Large intestine (tissue), 3 donors: ENCODE measurements around the gene ANKS1A. TPM values are rescaled to one million over a fixed set of nuclear protein-coding genes. Genes with fewer than 3 reads are reported as not detected.
"Not testable (repeated sequence)": the region's sequence is repeated elsewhere in the genome, so short reads cannot be mapped to it uniquely, and the experiment has no call there.

Experiments
- DNase-seq, 2 donors: peaks; one replicate each; pipeline versions ENCODE4 v3.0.0 to v3.0.0-alpha.2; 2013
- H3K27ac ChIP-seq: one replicate; pipeline ENCODE4 v1.5.1; 2013; ENCODE audit warnings: low read length
- H3K27me3 ChIP-seq: 2 replicates; pipeline ENCODE4 v1.6.1; 2013; ENCODE audit warnings: low read length; ENCODE audit not compliant: control insufficient read depth, insufficient read depth
- H3K36me3 ChIP-seq: 2 replicates; pipeline ENCODE4 v1.6.1; 2013; ENCODE audit warnings: low read length; ENCODE audit not compliant: control insufficient read depth, insufficient read depth
- H3K4me1 ChIP-seq: one replicate; pipeline ENCODE4 v1.6.1; 2013; ENCODE audit warnings: low read length; ENCODE audit not compliant: control insufficient read depth, insufficient read depth
- H3K4me3 ChIP-seq: one replicate; pipeline ENCODE4 v1.5.1; 2013; ENCODE audit warnings: low read length
- H3K9me3 ChIP-seq: one replicate; pipeline ENCODE4 v1.6.1; 2013; ENCODE audit warnings: mild to moderate bottlenecking, low read depth, low read length, moderate library complexity; ENCODE audit not compliant: control insufficient read depth
- WGBS: methylation state at CpG from one replicate; pipeline ENCODE4 v1.1.5; 2013; ENCODE audit warnings: low lambda C conversion rate; ENCODE audit not compliant: insufficient coverage; 5-methylcytosine and 5-hydroxymethylcytosine counted together
- polyA plus RNA-seq: library from polyadenylated mRNA; unstranded; fragments of 120-200 nt; gene quantifications from one replicate; pipeline ENCODE4 v1.2.1, GENCODE V29; 2013

The ANKS1A gene
- polyA plus RNA-seq, 1 donor = 26.5 TPM

GRCh38 chr6:34877869-34878485, 11.1 kb upstream of the ANKS1A start:
- Histone ChIP-seq H3K36me3 (peaks cover 43% of the 10 kb centered on the region), H3K9me3 (no peaks in the 10 kb centered on the region), H3K4me1 (peaks cover 16% of the 10 kb centered on the region), H3K27me3 (no peaks in the 10 kb centered on the region), H3K27ac (no peak overlapping the region), H3K4me3 (no peak overlapping the region)
- WGBS = no CpG with 5 or more reads among the region's 5 CpGs
- DNase-seq = no peak

DNA sequence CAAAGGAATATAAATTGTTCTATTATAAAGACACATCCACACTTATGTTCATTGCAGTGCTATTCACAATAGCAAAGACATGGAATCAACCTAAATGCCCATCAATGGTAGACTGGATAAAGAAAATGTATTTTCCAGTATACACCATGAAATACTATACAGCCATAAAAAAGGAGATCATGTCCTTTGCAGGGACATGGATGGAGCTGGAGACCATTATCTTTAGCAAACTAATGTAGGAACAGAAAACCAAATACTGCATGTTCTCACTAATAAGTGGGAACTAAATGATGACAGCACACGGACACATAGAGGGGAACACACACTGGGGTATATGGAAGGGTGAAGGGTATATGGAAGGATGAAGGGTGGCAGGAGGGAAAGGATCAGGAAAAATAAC, 5.0 kb upstream of the ANKS1A start:
- H3K27ac ChIP-seq, H3K4me1 ChIP-seq, H3K9me3 ChIP-seq, H3K27me3 ChIP-seq, DNase-seq, H3K4me3 ChIP-seq: not testable (repeated sequence)
- H3K36me3 ChIP-seq = peaks cover 13% of the 10 kb centered on the region
- WGBS = 100% methylated on average over 1 of the region's 1 CpG

DNA sequence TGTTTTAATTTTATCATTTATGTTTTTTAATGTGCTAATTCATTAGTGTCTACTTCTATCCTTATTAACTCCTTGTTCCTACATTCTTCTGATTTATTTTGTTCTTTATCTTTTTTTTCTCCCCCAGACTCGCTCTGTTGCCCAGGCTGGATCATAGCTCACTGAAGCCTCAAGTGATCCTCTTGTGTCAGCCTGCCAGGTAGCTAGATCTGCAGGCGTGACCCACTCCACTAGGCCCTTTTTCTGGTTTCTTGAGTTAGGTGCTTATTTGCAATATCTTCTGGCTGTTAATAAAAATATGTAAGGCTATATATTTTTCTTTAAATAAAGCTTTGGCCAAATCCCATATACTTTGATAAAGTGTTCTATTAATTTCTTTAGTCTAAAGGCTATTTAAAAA, 4.1 kb upstream of the ANKS1A start:
- Histone ChIP-seq H3K27ac (no peak overlapping the region), H3K9me3 (no peaks in the 10 kb centered on the region), H3K4me1 (peaks cover 5% of the 10 kb centered on the region), H3K36me3 (peaks cover 6% of the 10 kb centered on the region), H3K4me3 (no peak overlapping the region), H3K27me3 (no peaks in the 10 kb centered on the region)
- 80% methylated on average over 1 of the region's 2 CpGs for WGBS
- DNase-seq = no peak

GRCh38 chr6:34885837-34886236, 3.2 kb upstream of the ANKS1A start:
- H3K36me3 ChIP-seq = not testable (repeated sequence)
- no CpG with 5 or more reads among the region's 15 CpGs for WGBS

DNA sequence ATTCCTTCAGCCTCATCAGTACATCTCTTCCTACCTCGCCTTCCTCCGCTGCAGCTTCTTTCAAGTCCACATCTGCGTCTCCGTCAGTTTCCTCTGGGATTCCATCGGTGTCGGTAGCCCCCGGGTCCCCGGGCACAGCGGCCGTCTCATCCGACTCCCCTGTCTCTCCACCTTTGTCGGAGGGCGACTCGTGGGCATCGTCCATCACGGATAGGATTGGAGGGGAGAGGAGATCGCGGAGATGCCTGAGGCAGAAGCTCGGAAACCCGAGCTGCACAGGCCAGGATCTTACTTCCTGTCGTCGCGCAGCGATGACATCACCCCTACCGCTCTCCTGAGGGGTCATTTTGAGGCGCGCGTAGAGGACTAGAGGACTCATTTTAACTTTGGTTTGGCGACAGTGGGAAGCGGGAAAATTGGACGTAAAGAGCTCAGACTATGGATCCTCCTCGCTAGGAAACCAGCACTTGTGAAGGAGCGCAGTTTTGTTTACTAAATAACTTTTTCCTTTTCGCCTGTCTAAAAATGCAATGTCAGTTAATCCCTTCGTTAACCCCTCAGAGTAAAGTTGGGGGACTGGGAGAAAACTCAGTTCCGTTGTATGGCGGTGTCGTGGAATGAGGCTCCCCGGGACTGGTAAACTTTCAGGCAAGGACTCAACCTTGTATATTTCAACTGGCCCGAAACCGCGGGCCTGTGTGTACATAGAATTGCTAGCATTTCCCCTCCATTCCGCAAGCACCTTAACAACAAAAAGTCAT, 1.1 kb upstream of the ANKS1A start, which contains the start of gene TAF11:
Gene TAF11 (minus strand): TSS at position 290 of the 761 bp plus-strand sequence. CDS start 85 bp downstream, at position 205.
- WGBS = 0% methylated on average over 2 of the region's 43 CpGs
- no peaks in the 10 kb centered on the region for H3K9me3 ChIP-seq
- no peaks in the 10 kb centered on the region for H3K36me3 ChIP-seq
- H3K4me1 ChIP-seq = peaks cover 12% of the 10 kb centered on the region
- peak within 1 kb of the TSS; percentile 68 for H3K4me3 ChIP-seq
- peak within 1 kb of the TSS; percentile 98 for H3K27ac ChIP-seq
- DNase-seq = peak; percentile 95 to 96
- H3K27me3 ChIP-seq = no peaks in the 10 kb centered on the region

More at GRCh38 chr6:34885837-34886236, 3.2 kb upstream of the ANKS1A start:
- not testable (repeated sequence) for H3K4me3 ChIP-seq, H3K27me3 ChIP-seq, H3K9me3 ChIP-seq, H3K4me1 ChIP-seq, DNase-seq, H3K27ac ChIP-seq

GRCh38 chr6:34888514-34888856, 570 bp upstream of the ANKS1A start:
- Histone ChIP-seq H3K9me3 (no peaks in the 10 kb centered on the region), H3K4me1 (peaks cover 12% of the 10 kb centered on the region)

DNA sequence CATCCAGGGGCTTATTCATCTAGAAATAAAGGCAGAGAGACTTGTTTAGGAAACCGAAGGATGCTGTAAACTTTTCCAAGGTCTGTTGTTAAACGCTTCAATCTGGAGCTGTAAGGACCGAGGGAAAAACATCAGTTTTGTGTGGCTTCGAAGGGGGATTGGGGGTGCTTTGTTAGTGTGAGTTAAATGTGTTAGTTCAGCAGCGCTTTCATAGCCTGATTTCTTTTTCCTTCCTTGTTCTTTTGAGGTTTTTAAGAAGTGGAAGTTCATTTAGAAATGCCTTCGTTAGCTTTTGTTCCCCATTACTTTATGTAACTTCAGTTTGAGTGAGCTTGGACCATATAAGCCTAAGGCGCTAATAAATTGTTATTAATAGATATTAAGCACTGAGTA, 1.5 kb downstream of the ANKS1A start:
- no peaks in the 10 kb centered on the region for H3K27me3 ChIP-seq
- WGBS = no CpG with 5 or more reads among the region's 7 CpGs
- H3K9me3 ChIP-seq = no peaks in the 10 kb centered on the region
- H3K27ac ChIP-seq = peak overlapping the region; percentile 98
- peaks cover 12% of the 10 kb centered on the region for H3K4me1 ChIP-seq
- no peak for DNase-seq
- H3K4me3 ChIP-seq = peak overlapping the region; percentile 68
- H3K36me3 ChIP-seq = no peaks in the 10 kb centered on the region

More at GRCh38 chr6:34888514-34888856, 570 bp upstream of the ANKS1A start:
- no peaks in the 10 kb centered on the region for H3K36me3 ChIP-seq
- H3K27ac ChIP-seq = peak overlapping the region; percentile 98
- DNase-seq = no peak
- WGBS = 0% methylated on average over 2 of the region's 5 CpGs
- no peaks in the 10 kb centered on the region for H3K27me3 ChIP-seq
- peak overlapping the region; percentile 68 for H3K4me3 ChIP-seq

DNA sequence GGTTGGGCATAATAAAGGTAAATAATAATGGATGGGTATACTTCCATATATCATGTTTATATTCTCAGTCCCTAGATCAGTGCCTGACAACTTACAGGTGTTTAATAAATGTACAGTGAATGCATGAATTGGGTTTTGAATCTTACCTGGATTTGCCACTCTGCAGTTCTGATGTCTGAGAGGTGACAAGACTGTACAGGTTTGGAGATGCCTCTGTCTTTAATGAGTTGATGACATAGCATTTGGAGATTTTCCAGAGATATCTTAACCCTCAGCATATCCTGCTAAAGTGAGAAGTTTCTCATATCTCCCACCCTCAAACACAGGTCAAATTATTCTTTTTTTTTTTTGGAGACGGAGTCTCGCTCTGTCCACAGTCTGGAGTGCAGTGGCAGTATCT, 2.2 kb downstream of the ANKS1A start:
- Histone ChIP-seq H3K9me3 (no peaks in the 10 kb centered on the region), H3K4me1 (peaks cover 12% of the 10 kb centered on the region), H3K27ac (peak overlapping the region; percentile 98), H3K4me3 (no peak overlapping the region), H3K36me3 (no peaks in the 10 kb centered on the region), H3K27me3 (no peaks in the 10 kb centered on the region)
- 100% methylated on average over 1 of the region's 2 CpGs for WGBS
- no peak for DNase-seq

DNA sequence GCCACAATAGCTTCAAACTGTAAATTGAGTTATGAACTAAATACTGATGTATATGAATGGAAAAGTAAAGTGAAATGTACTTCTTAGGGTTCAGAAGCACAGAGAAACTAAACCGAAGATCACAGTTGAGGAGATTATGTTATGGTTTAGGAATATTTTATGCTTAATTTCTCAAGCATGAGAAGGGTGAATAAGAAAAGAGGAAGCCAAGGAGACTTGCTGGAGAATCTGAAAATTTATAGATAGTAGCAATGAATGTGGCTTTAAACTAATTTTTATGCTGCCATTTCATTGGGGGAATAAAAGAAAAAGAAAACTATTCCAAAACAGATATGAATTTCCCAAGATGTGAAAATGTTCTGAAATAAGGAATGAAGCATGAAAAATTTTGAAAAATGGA, 5.6 kb downstream of the ANKS1A start:
- no peak for DNase-seq
- Histone ChIP-seq H3K9me3 (no peaks in the 10 kb centered on the region), H3K27ac (no peak overlapping the region), H3K36me3 (no peaks in the 10 kb centered on the region), H3K4me3 (no peak overlapping the region), H3K4me1 (peaks cover 13% of the 10 kb centered on the region), H3K27me3 (no peaks in the 10 kb centered on the region)
- 100% methylated on average over 1 of the region's 1 CpG for WGBS

DNA sequence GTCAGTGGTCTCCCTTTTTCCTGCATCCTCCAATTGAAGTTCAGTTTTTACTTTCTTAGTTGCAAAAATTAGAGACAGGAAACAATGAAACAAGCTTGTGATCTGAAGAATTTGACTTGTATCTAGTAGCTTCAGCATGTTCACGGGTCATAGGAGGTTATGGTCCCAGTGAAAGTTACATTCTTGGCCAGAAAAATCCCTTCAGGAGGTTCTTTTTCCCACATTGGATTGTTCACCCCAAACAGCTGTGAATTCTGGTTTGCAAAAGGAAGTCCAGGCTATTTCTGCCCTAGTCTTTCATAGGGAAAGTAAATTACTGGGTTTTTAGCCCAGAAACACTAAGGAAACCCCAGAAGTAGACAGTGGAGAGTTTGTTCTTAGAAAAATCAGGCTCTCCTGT, 8.1 kb downstream of the ANKS1A start:
- no peak overlapping the region for H3K27ac ChIP-seq
- no peaks in the 10 kb centered on the region for H3K9me3 ChIP-seq
- no CpG with 5 or more reads among the region's 1 CpG for WGBS
- DNase-seq = no peak
- peaks cover 2% of the 10 kb centered on the region for H3K36me3 ChIP-seq
- H3K4me1 ChIP-seq = peaks cover 21% of the 10 kb centered on the region
- no peak overlapping the region for H3K4me3 ChIP-seq
- H3K27me3 ChIP-seq = no peaks in the 10 kb centered on the region
